HFF-Myc (cell line): ENCODE measurements around the gene LTBP1.

Experiments
- DNase-seq: peaks from one replicate; pipeline ENCODE4 v3.0.0-alpha.2; 2011; ENCODE audit warnings: low read depth; ENCODE audit errors: extremely low read depth
- H3K4me3 ChIP-seq: replicated peaks from 2 replicates; pipeline ENCODE4 v1.5.1; 2011; ENCODE audit warnings: low read depth, mild to moderate bottlenecking, control low read depth, low read length
- TF ChIP-seq, protein P1 (sequence below): IDR thresholded peaks from 2 replicates; pipeline ENCODE4 v1.5.1; 2012; ENCODE audit warnings: mild to moderate bottlenecking, low read depth, low read length, control low read depth; ENCODE audit errors: missing control alignments

LTBP1 gene

DNA sequence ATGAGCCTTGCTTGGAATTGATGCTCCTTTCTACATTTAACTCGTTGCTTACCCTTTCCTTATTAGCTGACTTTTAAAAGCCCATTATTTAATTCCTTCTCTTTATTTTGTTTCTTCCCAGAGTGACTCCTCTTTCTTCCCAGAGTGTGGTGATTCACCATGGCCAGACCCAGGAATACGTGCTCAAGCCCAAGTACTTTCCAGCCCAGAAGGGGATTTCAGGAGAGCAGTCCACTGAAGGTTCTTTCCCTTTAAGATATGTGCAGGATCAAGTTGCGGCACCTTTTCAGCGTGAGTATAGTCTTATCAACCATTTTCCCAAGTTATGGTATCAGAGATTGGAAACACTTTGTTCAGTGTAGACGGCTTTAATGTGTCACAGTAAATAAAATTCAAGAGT lies 163.7 kb downstream of the LTBP1 start:
- no peak overlapping the region for H3K4me3 ChIP-seq
- TF ChIP-seq, protein P1, sequence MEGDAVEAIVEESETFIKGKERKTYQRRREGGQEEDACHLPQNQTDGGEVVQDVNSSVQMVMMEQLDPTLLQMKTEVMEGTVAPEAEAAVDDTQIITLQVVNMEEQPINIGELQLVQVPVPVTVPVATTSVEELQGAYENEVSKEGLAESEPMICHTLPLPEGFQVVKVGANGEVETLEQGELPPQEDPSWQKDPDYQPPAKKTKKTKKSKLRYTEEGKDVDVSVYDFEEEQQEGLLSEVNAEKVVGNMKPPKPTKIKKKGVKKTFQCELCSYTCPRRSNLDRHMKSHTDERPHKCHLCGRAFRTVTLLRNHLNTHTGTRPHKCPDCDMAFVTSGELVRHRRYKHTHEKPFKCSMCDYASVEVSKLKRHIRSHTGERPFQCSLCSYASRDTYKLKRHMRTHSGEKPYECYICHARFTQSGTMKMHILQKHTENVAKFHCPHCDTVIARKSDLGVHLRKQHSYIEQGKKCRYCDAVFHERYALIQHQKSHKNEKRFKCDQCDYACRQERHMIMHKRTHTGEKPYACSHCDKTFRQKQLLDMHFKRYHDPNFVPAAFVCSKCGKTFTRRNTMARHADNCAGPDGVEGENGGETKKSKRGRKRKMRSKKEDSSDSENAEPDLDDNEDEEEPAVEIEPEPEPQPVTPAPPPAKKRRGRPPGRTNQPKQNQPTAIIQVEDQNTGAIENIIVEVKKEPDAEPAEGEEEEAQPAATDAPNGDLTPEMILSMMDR = no peak
- DNase-seq = no peak

DNA sequence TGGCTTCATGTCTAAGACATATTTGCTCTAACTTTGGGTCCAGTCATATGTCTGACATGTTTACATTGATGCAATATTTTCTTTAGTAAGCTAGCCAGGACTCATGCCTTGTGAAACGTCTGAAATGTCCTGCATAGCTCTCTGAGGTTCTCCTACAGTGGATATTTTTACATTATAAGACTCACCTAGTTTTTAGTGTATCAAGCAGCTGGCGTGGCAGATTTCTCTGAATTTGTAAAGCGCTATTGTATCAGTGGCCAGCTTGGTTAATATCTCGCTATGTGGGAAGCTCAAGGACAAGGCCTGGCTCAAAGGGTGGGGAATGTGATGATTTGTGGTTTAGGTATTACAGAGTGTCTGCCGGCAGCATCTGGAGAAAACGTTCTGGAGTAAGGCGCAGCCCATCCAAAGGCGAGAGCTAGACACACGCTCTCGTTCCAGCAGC lies 164.3 kb downstream of the LTBP1 start:
- TF ChIP-seq, protein P1 = no peak
- DNase-seq = no peak
- H3K4me3 ChIP-seq = no peak overlapping the region

DNA sequence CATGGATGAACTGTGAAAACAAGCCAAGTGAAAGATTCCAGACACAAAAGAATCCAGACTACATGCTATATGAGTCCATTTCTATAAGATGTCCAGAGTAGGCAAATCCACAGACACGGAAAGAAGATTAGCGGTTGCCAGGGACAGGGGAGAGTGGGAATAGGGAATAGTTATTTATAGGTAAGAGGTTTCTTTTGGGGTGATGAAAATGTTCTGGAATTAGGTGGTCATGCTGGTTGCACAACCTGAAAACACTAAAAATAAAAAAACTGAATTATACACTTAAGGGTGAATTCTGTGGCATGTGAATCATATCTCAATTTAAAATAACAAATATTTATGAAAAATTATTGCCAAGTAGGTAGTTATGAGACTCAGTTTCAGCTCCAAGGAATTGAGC lies 168.4 kb downstream of the LTBP1 start:
- DNase-seq = no peak
- H3K4me3 ChIP-seq = no peak overlapping the region
- TF ChIP-seq, protein P1 = no peak

DNA sequence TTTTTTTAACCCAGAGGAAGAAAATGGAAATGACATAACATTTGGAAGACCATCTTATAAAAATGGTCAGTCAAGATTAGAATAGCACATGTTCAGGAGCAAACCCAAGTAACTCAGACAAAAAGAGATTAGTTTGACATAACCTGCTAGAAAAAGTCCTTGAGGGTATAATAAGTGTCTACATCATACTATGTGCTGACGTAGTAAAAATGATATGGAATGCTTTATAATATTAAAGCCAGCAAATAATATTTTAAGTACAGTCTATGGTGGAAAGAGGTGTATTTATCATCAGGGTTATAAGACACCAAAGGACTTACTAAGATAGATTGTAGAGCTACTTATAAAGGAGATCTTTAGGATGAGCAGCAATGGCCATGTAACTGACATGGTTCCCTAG lies 169.0 kb downstream of the LTBP1 start:
- no peak overlapping the region for H3K4me3 ChIP-seq
- TF ChIP-seq, protein P1 = no peak
- no peak for DNase-seq

DNA sequence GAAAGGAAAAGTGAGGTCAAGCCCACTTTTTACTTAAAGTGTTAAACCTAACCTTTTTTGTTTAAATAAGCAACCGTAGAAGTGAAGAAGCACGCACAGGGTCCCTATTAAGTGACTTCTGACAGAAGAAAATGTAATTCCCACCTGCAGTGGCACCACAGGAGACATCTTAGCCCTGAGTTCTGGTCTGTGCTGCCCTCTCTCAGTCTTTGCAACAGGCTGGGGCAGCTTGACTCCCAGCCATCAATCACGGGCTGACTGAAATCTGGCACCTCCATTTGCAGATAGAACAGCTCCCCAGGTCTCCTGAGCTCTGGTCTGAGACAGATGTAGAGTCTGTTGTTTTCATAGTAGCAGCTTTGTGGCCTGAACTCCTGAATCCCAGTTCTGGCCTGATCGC lies 170.0 kb downstream of the LTBP1 start:
- no peak overlapping the region for H3K4me3 ChIP-seq
- TF ChIP-seq, protein P1 = no peak
- DNase-seq = no peak

DNA sequence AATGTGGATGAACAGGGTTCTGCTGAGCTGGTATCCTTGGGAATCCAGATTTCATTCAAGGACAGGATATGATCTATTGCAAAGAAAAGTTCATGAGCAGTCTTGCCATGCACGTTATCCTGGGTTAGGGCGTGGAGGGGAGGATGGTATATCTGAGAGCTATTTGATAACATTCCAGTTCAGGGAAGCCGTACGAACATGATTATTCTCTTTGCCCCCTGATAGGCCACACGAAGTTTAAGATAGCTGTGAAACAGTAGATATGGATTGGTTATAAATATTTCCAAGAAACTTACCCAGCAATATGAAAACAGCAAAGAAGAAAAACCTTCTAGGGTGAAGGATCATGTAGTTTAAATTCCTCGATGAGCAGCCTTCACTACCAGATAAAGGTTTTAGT lies 171.9 kb downstream of the LTBP1 start:
- DNase-seq = no peak
- TF ChIP-seq, protein P1 = no peak
- no peak overlapping the region for H3K4me3 ChIP-seq

DNA sequence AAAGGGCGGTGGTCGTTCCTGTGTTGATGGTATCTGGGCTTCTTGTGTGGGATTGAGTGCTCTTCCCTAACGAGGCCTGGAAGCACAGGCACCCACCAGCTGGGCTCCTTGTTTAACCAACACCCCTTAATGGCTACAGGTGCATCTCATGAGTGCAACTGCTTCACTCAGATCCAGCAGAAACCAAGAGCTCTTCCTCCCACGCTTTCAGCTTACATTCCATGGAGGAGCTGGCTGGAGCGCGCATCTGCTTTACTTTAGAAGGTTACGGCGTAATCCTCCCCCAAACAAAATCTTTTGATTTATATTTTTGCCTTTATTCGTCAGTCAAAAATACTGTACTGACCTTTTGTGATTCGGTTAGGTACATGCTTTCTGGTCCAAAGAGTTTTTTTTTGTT lies 174.7 kb downstream of the LTBP1 start:
- H3K4me3 ChIP-seq = no peak overlapping the region
- TF ChIP-seq, protein P1 = no peak
- no peak for DNase-seq
